ENCODE measurements around the gene MYH7B.

MYH7B gene

GRCh38 chr20:35004051-35004725, 48.5 kb downstream of the MYH7B start:
- FAIRE-seq (no peak), DNase-seq (ENCODE audit: insufficient read length) (no peak)
- TF ChIP-seq POLR2AphosphoS5 (IDR thresholded peaks at IDR 0.05; ENCODE audit: low read depth, low read length) (no peak), POLR2A (IDR thresholded peaks at IDR 0.05; ENCODE audit: low read depth, low read length) (no peak), TAF1 (IDR thresholded peaks at IDR 0.05; ENCODE audit: borderline replicate concordance, low read depth, low read length) (no peak)

GRCh38 chr20:35004749-35005462, 49.2 kb downstream of the MYH7B start:
- no peak for DNase-seq (ENCODE audit: insufficient read length)
- TF ChIP-seq POLR2AphosphoS5 (IDR thresholded peaks at IDR 0.05; ENCODE audit: low read depth, low read length) = no peak
- TF ChIP-seq TAF1 (IDR thresholded peaks at IDR 0.05; ENCODE audit: borderline replicate concordance, low read depth, low read length) = no peak
- TF ChIP-seq POLR2A (IDR thresholded peaks at IDR 0.05; ENCODE audit: low read depth, low read length) = no peak
- no peak for FAIRE-seq
